GM18511 (cell line): Measurements from ENCODE around the gene SH2D2A.

ENCODE experiments used
- ATAC-seq: cut with Tn5 transposase; IDR thresholded peaks from one replicate; pipeline ENCODE4 v1.9.1; 2021; ENCODE audit warnings: mild to moderate bottlenecking, moderate library complexity; ENCODE audit not compliant: unreplicated experiment

The SH2D2A gene

DNA sequence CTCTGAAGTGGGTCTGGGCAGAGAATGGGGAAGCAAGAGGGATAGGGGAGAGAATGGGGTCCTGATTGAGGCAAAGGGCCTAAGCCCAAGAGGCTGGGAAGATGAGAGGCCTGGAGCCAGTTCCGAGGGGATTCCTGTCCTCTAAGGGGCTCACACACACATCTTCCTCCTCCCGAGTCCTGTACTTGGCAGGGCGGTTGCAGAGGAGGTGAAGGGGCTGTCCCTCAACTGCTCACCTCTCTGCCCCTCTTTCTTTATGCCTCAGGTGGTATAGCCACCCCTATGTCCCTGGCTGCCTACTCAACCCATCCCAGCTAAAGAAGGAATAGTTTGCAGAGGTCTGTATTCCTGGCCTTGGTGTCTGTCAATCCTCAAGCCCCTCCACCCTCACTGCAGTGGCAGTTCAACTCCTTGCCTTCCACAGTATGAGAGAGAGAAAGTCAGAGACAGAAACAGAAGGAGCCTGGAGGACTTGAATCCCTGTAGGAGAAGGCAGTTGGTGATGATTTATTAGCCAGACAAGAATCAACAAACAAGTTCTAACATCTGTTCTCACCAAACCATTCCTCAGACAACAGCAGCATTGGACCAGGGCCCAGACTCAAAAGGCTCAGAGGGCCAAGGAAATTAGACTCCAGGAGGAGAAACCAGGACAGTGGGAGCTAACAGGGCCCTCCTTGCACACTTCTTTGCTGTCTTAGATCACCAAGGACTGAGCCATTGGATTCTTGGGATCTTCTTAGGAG, 10.7 kb downstream of the SH2D2A start:
- ATAC-seq = no peak

DNA sequence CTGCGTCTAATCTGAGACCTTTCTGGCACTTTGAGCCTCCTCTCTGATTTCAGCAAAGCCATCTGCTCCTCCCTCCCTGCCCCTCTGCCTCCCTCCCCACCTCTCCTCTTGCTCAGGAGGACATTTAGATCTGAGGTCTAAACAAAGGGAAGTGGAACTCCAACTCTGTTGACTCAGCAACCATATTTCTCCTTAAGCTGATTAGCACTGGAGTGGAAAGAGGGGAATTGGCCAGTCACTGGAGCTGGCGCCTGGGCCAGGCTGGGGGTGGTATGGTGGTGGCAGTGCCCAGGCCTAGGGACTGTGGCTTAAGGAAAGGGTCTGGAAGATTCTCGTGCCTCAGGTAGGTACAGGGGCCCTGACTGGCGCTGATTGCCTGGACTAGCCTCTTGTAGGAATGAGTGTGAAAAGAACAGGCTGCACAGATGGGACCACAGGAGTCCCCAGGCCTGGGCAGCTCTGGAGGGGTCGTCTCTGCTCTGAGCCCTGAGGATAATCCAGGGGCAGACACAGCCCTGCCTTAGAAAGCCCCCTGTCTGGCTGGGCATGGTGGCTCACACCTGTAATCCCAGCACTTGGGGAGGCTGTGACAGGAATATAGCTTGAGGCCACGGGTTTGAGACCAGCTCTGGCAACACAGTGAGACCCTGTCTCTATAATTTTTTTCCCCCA, 11.9 kb downstream of the SH2D2A start:
- ATAC-seq = no peak

DNA sequence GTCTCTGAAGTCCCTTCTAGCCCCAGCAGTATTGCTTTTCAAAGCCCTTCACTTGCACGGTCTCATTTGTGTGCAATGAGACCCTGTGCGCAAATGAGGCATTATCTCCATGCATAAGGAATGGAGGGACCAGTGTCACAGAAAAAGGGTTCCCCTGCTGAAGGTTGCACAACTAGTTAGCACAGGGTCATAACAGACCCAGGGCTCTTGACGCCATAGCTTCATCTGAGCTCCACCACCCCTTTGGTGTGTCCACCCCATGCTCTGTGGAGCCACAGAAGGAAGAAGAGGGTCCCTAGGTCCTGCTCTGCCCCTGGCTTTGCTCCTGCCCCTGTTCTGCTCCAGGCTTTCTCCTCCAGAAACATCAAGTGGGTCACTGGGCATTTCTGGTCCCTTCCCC, 12.6 kb downstream of the SH2D2A start:
- ATAC-seq = no peak

GRCh38 chr1:156803086-156803851, 13.4 kb downstream of the SH2D2A start:
- no peak for ATAC-seq

GRCh38 chr1:156802421-156802935, 14.2 kb downstream of the SH2D2A start:
- ATAC-seq = no peak

GRCh38 chr1:156801409-156802121, 15.1 kb downstream of the SH2D2A start:
- no peak for ATAC-seq

DNA sequence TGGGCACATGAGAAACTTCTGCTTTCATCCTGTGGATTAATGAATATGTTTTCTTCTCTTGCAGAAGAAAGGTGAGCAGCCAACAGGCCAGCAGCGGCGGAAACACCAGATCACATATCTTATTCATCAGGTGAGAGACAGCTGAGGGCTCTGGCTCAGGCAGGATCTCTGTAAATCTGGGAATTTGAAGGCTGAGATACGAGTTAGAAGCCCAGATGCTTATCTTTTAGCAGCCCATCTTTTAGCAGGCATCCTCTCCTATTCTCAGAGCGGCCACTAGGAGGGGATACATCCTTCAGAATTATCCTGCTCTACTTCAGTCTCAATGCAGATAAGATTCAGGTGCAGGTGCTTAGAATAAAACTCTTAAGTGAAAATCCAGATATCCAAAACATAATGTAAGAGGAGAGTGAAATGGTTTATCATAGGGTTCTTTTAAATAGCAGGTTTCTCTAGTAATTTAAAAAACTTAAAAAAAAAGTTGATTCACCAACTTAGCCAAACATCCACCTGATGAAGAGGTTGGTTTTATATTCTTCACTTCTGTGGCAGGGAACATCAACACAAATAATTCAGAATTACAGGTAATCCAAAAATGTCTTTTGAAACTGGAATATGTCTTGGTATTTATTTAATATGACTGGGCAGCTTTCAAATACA, 19.3 kb downstream of the SH2D2A start:
- no peak for ATAC-seq

GRCh38 chr1:156796340-156797097, 20.1 kb downstream of the SH2D2A start:
- no peak for ATAC-seq

- ATAC-seq = no peak
Measured at GRCh38 chr1:156795787-156796186, 20.9 kb downstream of the SH2D2A start.

DNA sequence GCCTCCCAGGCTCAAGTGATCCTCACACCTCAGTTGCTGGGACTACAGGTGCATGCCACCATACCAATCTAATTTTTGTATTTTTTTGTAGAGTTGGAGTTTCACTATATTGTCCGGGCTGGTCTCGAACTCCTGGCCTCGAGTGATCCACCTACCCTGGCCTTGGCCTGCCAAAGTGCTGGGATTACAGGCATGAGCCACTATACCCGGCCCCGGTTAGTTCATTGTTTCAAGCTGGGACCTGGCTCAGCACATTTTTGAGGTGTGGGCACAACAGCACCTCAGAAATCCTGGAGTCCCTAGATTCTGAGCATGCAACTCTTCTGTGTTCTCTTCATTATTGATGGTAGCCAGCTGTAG, 21.3 kb downstream of the SH2D2A start:
- no peak for ATAC-seq

- no peak for ATAC-seq
Measured at GRCh38 chr1:156794506-156795373, 21.9 kb downstream of the SH2D2A start.

DNA sequence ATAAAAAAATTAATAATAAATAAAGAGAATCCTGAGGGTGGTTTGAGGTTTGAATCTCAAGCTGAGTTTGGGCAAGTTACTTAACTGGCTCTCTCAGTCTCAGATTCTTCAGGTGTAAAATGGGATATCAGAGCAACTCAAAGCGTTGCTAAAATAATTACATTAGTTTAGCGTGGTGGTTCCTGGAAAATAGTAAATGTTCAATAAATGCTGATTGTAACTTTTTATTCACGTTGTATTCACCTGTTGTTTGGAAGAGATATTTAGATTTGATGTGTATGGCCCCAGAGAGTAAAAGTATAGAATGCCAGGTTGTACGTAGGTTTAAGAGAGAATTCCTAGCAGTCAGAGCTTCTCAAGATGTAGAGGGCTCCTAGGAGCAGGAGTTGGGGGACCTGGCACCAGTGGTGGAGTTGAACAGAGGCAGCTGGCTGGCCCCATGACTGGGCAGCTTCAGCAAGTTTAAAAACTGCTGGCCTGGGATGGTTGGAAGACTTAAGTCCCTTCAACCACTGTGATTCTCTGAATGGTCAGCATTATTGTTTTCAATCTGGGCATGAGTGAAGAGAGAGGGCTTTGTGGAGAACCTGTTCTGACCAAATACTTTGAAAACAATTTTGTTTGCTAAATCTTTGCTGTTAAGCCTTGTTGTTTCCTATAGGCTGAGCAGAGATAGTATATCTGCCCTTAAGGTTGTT, 26.9 kb downstream of the SH2D2A start:
- ATAC-seq = no peak

DNA sequence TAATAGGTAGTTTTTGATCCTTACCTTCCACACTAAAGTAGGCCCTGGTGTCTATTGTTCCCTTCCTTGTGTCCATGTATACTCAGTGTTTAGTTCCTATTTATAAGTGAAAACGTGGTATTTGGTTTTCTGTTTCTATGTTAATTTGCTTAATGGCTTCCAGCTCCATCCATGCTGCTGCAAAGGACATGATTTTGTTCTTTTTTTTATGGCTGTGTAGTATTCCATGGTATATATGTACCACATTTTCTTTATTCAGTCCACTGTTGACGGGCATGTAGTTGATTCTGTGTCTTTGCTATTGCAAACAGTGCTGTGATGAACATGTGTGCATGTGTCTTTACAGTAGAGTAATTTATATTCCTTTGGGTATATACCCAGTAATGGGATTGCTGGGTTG, 28.5 kb downstream of the SH2D2A start:
- ATAC-seq = no peak

- ATAC-seq = no peak
Measured at GRCh38 chr1:156786640-156787039, 30.0 kb downstream of the SH2D2A start.

DNA sequence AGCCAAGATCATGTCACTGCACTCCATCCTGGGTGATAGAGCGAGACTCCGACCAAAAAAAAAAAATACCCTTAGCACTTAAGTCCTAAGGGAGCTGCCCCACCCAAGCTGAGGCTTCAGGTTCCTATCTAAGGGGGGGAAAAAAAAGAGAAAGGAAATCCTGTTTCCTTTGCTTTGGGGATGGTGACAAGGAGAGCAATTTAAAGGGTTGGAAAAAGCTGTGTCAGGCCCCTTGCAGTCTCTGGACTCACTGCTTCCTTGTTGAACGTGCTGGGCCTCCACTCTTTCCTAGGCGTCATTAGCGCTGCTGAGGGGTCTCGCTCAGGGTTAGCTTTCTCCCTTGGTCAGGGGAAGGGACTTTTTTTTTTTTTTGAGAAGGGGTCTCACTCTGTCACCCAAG, 31.2 kb downstream of the SH2D2A start:
- no peak for ATAC-seq

DNA sequence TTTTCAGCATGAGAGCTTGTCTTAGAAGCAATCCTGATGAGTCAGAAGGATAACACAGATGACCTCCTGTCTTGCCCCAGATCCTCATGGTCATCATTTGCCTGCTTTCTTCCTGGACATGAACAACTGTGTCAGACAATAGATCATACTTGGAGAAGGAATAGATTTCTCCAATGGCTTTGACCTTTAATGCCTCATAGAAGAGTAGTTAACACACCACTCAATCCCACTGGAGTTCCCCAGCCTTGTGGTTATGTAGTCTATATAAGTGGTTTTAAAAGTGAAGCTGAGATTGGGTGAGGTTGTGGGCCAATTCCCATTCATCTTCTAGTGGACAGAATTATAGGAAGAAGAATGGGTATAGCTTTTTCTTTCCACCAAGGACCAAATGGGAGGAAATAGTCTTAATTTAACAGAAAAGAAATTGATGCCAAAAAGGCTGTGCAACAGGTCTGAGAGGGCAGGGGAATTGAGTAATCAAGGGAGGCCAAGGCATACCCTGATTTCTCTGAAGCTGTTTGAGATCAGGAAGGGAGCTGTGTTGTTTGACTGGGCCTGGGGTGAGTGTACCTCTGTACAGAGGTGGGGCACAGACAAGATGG, 35.0 kb downstream of the SH2D2A start:
- ATAC-seq = no peak

- ATAC-seq = no peak
Measured at GRCh38 chr1:156777573-156777972, 39.1 kb downstream of the SH2D2A start.

DNA sequence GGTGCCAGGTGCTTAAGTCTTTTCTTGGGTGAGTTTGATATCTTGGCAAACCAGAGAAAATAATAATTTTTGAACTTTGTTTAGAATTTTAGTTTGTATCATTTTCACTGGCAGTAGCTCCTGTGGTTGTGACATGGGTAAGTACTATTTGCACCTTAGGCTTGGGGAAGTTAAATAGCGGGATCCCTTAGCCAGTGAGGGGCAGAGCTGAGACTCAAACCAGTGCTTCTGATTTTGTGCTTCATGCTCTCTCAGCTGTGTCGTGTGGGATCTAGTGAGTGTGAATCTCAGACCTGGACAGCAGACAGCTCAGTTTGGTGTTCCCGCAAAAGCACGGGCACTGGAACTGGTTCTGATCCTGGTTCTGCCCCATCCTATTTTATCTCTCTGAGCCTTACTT, 39.7 kb downstream of the SH2D2A start:
- ATAC-seq = no peak
